Gastrocnemius medialis (tissue), 4 donors: ENCODE data around the gene SETD4.

Source experiments
- CTCF ChIP-seq, 5 experiments: fragments of 450-650 bp in 3 of 5; fragments of 200-600 bp in 2 of 5; sonication (generic) in 2 of 5; IDR thresholded peaks in 4 of 5; conservative IDR thresholded peaks in 1 of 5; 1 replicate in 4 of 5; 2 replicates in 1 of 5; pipeline ENCODE4 v1.5.1; 2016 to 2019; ENCODE audit warnings: antibody characterized with exemption in 5 of 5, mild to moderate bottlenecking in 3 of 5, moderate library complexity in 3 of 5
- POLR2A ChIP-seq, 2 donors: fragments of 450-650 bp; IDR thresholded peaks; one replicate each; pipeline ENCODE4 v1.6.1; 2017; ENCODE audit warnings: antibody characterized with exemption in 2 of 2, mild to moderate bottlenecking in 2 of 2, moderate library complexity in 2 of 2

GRCh38 chr21:35996217-35996616 lies 64.1 kb downstream of the SETD4 start:
- TF ChIP-seq POLR2A (IDR thresholded peaks at IDR 0.05) (no peak), CTCF (IDR thresholded peaks at IDR 0.05 in 4 of 5, conservative IDR thresholded peaks at IDR 0.05 in 1 of 5) (no peak)
